ENCODE data around the gene SLC7A6. TPM values are rescaled to one million over a fixed set of nuclear protein-coding genes. Genes with fewer than 3 reads are reported as not detected.
A peak's percentile ranks its signal among the peaks of the same experiment; 100 is the strongest.

SLC7A6 gene
- polyA plus RNA-seq, 3 donors = 4.3 to 47.7 (median 5.5) TPM

DNA sequence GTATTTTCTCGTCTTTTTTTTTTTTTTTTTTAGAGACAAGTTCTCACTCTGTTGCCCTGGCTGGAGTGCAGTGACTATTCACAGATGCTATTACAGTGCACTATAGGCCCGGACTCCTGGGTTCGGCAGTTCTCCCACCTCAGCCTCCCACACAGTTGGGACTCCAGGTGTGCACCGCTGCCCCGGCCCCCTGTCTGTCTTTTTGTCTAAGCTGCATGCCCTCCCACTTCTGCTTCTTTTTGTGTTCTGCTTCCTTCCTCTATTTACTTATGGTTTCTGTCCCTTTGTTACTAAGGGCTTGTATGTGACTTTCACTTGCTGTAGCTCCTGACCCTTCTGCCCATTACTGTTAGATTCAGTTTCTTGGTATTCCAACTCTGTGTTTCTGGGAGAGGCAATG lies 20.5 kb downstream of the SLC7A6 start:
- intact Hi-C loops (cut with micrococcal nuclease) = no loop called here
- DNase-seq = peak; percentile 36 to 59 (median 53)
- H4K20me1 ChIP-seq (ENCODE audit: insufficient read depth, low read length) = no peaks in the 10 kb centered on the region
- TF ChIP-seq, protein P1, sequence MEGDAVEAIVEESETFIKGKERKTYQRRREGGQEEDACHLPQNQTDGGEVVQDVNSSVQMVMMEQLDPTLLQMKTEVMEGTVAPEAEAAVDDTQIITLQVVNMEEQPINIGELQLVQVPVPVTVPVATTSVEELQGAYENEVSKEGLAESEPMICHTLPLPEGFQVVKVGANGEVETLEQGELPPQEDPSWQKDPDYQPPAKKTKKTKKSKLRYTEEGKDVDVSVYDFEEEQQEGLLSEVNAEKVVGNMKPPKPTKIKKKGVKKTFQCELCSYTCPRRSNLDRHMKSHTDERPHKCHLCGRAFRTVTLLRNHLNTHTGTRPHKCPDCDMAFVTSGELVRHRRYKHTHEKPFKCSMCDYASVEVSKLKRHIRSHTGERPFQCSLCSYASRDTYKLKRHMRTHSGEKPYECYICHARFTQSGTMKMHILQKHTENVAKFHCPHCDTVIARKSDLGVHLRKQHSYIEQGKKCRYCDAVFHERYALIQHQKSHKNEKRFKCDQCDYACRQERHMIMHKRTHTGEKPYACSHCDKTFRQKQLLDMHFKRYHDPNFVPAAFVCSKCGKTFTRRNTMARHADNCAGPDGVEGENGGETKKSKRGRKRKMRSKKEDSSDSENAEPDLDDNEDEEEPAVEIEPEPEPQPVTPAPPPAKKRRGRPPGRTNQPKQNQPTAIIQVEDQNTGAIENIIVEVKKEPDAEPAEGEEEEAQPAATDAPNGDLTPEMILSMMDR (IDR thresholded peaks at IDR 0.05) = no peak
- peaks cover 68 to 74% of the 10 kb centered on the region in 2 donors for H3K4me1 ChIP-seq (ENCODE audit: control insufficient read depth in 1 of 2, insufficient read depth in 2 of 2, low read length in 2 of 2)
- H3K27me3 Mint-ChIP-seq (ENCODE audit: low read depth in 3 of 3) = no peaks in the 10 kb centered on the region
- H3K27ac Mint-ChIP-seq = peak overlapping the region; percentile 86 to 99 (median 95)
- peak overlapping the region; percentile 16 for H3K9ac ChIP-seq (ENCODE audit: insufficient read depth, low read length, poor library complexity, severe bottlenecking)
- 0% methylated on average over 4 of the region's 5 CpGs for WGBS (ENCODE audit: insufficient coverage)
- peak overlapping the region; percentile 17 for H2AFZ ChIP-seq (ENCODE audit: insufficient read depth, low read depth, low read length, poor library complexity, severe bottlenecking)
- H3K9me3 Mint-ChIP-seq = peaks cover 0 to 2% (median 0%) of the 10 kb centered on the region in 7 donors
- peaks cover 75% of the 10 kb centered on the region for H3K4me1 Mint-ChIP-seq
- H3K9me3 ChIP-seq (replicated peaks in 1 of 2; ENCODE audit: control insufficient read depth in 1 of 2, insufficient read depth in 1 of 2, low read length in 2 of 2) = no peaks in the 10 kb centered on the region
- H3K27ac ChIP-seq (ENCODE audit: low read depth in 1 of 2, low read length in 2 of 2) = peak overlapping the region; percentile 67 to 79
- peak overlapping the region; percentile 69 to 89 for H3K4me3 Mint-ChIP-seq
- peaks cover 42 to 46% of the 10 kb centered on the region in 2 donors for H3K36me3 Mint-ChIP-seq
- H3K27me3 ChIP-seq (ENCODE audit: control insufficient read depth in 2 of 2, insufficient read depth in 2 of 2, low read length in 2 of 2) = no peaks in the 10 kb centered on the region
- peaks cover 38% of the 10 kb centered on the region for H3K79me2 ChIP-seq (ENCODE audit: insufficient read depth, low read length)
- peaks cover 9 to 38% of the 10 kb centered on the region in 2 donors for H3K36me3 ChIP-seq (replicated peaks in 1 of 2; ENCODE audit: control insufficient read depth in 1 of 2, insufficient read depth in 2 of 2, low read length in 2 of 2)
- peak overlapping the region; percentile 68 for H3K4me2 ChIP-seq (replicated peaks; ENCODE audit: extremely low read depth, low read length, poor library complexity, severe bottlenecking)
- peak overlapping the region in 1 of 3 experiments; percentile 64 for H3K4me3 ChIP-seq (replicated peaks in 1 of 3; ENCODE audit: low read depth in 2 of 3, low read length in 3 of 3)

DNA sequence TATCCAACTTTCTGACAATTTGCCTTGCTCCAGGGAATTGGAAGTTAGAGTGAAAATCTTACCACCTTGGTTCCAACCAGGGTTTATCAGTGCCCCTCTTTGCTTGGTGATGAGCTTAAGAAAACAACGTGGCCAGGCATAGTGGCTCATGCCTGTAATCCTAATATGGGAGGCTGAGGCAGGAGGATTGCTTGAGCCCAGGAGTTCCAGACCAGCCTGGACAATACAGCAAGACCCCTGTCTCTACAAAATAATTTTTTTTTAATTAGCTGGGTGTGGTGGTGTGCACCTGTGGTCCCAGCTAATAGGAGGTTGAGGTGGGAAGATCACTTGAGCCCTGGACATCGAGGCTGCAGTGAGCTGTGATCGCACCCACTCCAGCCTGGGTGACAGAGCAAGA lies 21.4 kb downstream of the SLC7A6 start:
- Mint-ChIP-seq H3K4me1 (peaks cover 80% of the 10 kb centered on the region), H3K9me3 (peaks cover 0 to 2% (median 0%) of the 10 kb centered on the region in 7 donors), H3K27me3 (ENCODE audit: low read depth in 3 of 3) (no peaks in the 10 kb centered on the region), H3K4me3 (peak overlapping the region; percentile 66 to 87), H3K27ac (peak overlapping the region; percentile 84 to 99 (median 91)), H3K36me3 (peaks cover 48 to 51% of the 10 kb centered on the region in 2 donors)
- intact Hi-C loops (cut with micrococcal nuclease) = no loop called here
- Histone ChIP-seq H3K27me3 (ENCODE audit: control insufficient read depth in 2 of 2, insufficient read depth in 2 of 2, low read length in 2 of 2) (no peaks in the 10 kb centered on the region), H3K27ac (ENCODE audit: low read depth in 1 of 2, low read length in 2 of 2) (peak overlapping the region; percentile 67 to 79), H3K4me3 (replicated peaks in 1 of 3; ENCODE audit: low read depth in 2 of 3, low read length in 3 of 3) (peak overlapping the region in 1 of 3 experiments; percentile 64), H4K20me1 (ENCODE audit: insufficient read depth, low read length) (no peaks in the 10 kb centered on the region), H2AFZ (ENCODE audit: insufficient read depth, low read depth, low read length, poor library complexity, severe bottlenecking) (no peak overlapping the region), H3K79me2 (ENCODE audit: insufficient read depth, low read length) (peaks cover 38% of the 10 kb centered on the region), H3K9me3 (replicated peaks in 1 of 2; ENCODE audit: control insufficient read depth in 1 of 2, insufficient read depth in 1 of 2, low read length in 2 of 2) (no peaks in the 10 kb centered on the region), H3K36me3 (replicated peaks in 1 of 2; ENCODE audit: control insufficient read depth in 1 of 2, insufficient read depth in 2 of 2, low read length in 2 of 2) (peaks cover 12 to 42% of the 10 kb centered on the region in 2 donors), H3K9ac (ENCODE audit: insufficient read depth, low read length, poor library complexity, severe bottlenecking) (no peak overlapping the region), H3K4me1 (ENCODE audit: control insufficient read depth in 1 of 2, insufficient read depth in 2 of 2, low read length in 2 of 2) (peaks cover 75 to 79% of the 10 kb centered on the region in 2 donors), H3K4me2 (replicated peaks; ENCODE audit: extremely low read depth, low read length, poor library complexity, severe bottlenecking) (peak overlapping the region; percentile 68)
- no peak for DNase-seq
- TF ChIP-seq, protein P1 (IDR thresholded peaks at IDR 0.05) = no peak
- WGBS (ENCODE audit: insufficient coverage) = 71% methylated on average over 1 of the region's 3 CpGs
